Endothelial cell of umbilical vein (primary cell): Measurements from ENCODE around the gene NMT1. TPM values are rescaled to one million over a fixed set of nuclear protein-coding genes. Genes with fewer than 3 reads are reported as not detected.

Experiments used
- BruUV-seq: library from RNA; stranded (reverse); fragments of 400-500 nt; replicated peaks from 2 replicates; lab custom pipeline; 2021; lab: Mats Ljungman, UMichigan
- CTCF ChIA-PET: fragments of 300-600, 350-600 bp; sonication (Branson Sonifier 250); formaldehyde crosslinking; loops from one replicate; lab custom pipeline; 2021; ENCODE audit warnings: antibody characterized with exemption, inconsistent platforms; lab: Charles Lee
- POLR2A ChIA-PET: fragments of 300-600, 350-600 bp; sonication (Branson Sonifier 250); formaldehyde crosslinking; loops from one replicate; lab custom pipeline; 2021; ENCODE audit warnings: antibody characterized with exemption, inconsistent platforms; lab: Charles Lee
- DNase-seq: peaks from one replicate; pipeline ENCODE4 v3.0.0-alpha.2; 2011; ENCODE audit warnings: low read depth, low spot score
- FAIRE-seq: peaks from 2 replicates; lab custom pipeline; 2011; peaks lifted over from hg19 to GRCh38; lab: Jason Lieb, UNC
- H2AFZ ChIP-seq: 2 replicates; pipeline ENCODE4 v1.6.0; 2012; ENCODE audit warnings: low read depth, low read length, control low read depth, inconsistent platforms
- H3K27ac ChIP-seq: 2 replicates; pipeline ENCODE4 v1.5.1; 2011; ENCODE audit warnings: low read depth, mild to moderate bottlenecking, control low read depth, low read length, moderate library complexity; ENCODE audit not compliant: insufficient read depth
- H3K27me3 ChIP-seq, 2 experiments: 2 replicates each; pipeline versions ENCODE4 v1.6.0 to v1.6.1; 2011; ENCODE audit warnings: low read length in 2 of 2, mixed read lengths in 1 of 2; ENCODE audit not compliant: control insufficient read depth in 2 of 2, insufficient read depth in 2 of 2
- H3K36me3 ChIP-seq, 2 experiments: 2 replicates in 1 of 2; 3 replicates in 1 of 2; pipeline ENCODE4 v1.5.1; 2011; ENCODE audit warnings: low read length in 2 of 2, mild to moderate bottlenecking in 1 of 2, moderate library complexity in 1 of 2; ENCODE audit not compliant: control insufficient read depth in 2 of 2, insufficient read depth in 2 of 2; ENCODE audit errors: extremely low read depth in 1 of 2
- H3K4me1 ChIP-seq: 3 replicates; pipeline ENCODE4 v1.5.1; 2011; ENCODE audit warnings: mild to moderate bottlenecking, low read length; ENCODE audit not compliant: control insufficient read depth, insufficient read depth; ENCODE audit errors: extremely low read depth
- H3K4me2 ChIP-seq: 2 replicates; pipeline ENCODE4 v1.6.1; 2011; ENCODE audit warnings: low read length, control low read depth, mixed read lengths; ENCODE audit not compliant: insufficient read depth
- H3K4me3 ChIP-seq, 3 experiments: fragments of 200-600 bp in 1 of 3; sonication (generic), shearing (Covaris generic) in 1 of 3; replicated peaks in 1 of 3; 2 replicates each; pipeline ENCODE4 v1.5.1; 2011 to 2016; ENCODE audit warnings: control low read depth in 3 of 3, low read length in 3 of 3, mild to moderate bottlenecking in 2 of 3, inconsistent platforms in 1 of 3, low read depth in 1 of 3, moderate library complexity in 1 of 3; ENCODE audit not compliant: insufficient read depth in 1 of 3
- H3K79me2 ChIP-seq: 2 replicates; pipeline ENCODE4 v1.6.0; 2012; ENCODE audit warnings: low read length, inconsistent platforms; ENCODE audit not compliant: control insufficient read depth, insufficient read depth
- H3K9ac ChIP-seq: replicated peaks from 2 replicates; pipeline ENCODE3; 2011; ENCODE audit warnings: low read length, control low read depth; ENCODE audit not compliant: insufficient read depth; ENCODE audit errors: extremely low read depth
- H3K9me1 ChIP-seq: replicated peaks from 3 replicates; pipeline ENCODE4 v1.6.0; 2011; ENCODE audit warnings: mild to moderate bottlenecking, low read length; ENCODE audit not compliant: control insufficient read depth, insufficient read depth; ENCODE audit errors: extremely low read depth
- H3K9me3 ChIP-seq: replicated peaks from 2 replicates; pipeline ENCODE4 v1.5.1; 2012; ENCODE audit warnings: low read length, inconsistent platforms; ENCODE audit not compliant: control insufficient read depth, insufficient read depth
- H4K20me1 ChIP-seq: replicated peaks from 2 replicates; pipeline ENCODE3; 2011; ENCODE audit warnings: mild to moderate bottlenecking, low read length; ENCODE audit not compliant: control insufficient read depth, insufficient read depth; ENCODE audit errors: extremely low read depth
- EZH2 ChIP-seq: IDR thresholded peaks from 2 replicates; pipeline ENCODE4 v1.6.1; 2012; ENCODE audit warnings: borderline replicate concordance, low read depth, mild to moderate bottlenecking, moderate library complexity, low read length, inconsistent platforms; ENCODE audit not compliant: severe bottlenecking
- FOS ChIP-seq: IDR thresholded peaks from 2 replicates; pipeline ENCODE4 v1.6.1; 2011; ENCODE audit warnings: mild to moderate bottlenecking, low read length, moderate library complexity, borderline replicate concordance; ENCODE audit not compliant: insufficient read depth
- GATA2 ChIP-seq: IDR thresholded peaks from 2 replicates; pipeline ENCODE4 v1.7.0; 2011; ENCODE audit warnings: low read depth, mild to moderate bottlenecking, moderate library complexity, mixed read lengths, low read length; ENCODE audit not compliant: insufficient read length, insufficient read depth
- JUN ChIP-seq: IDR thresholded peaks from 2 replicates; pipeline ENCODE4 v1.6.1; 2011; ENCODE audit warnings: borderline replicate concordance, low read depth; ENCODE audit not compliant: insufficient read length, insufficient read depth
- MYC ChIP-seq: IDR thresholded peaks from one replicate; pipeline ENCODE4 v1.6.1; 2011; ENCODE audit warnings: mild to moderate bottlenecking, low read depth, low read length
- POLR2A ChIP-seq: IDR thresholded peaks from 2 replicates; pipeline ENCODE4 v1.6.1; 2012; ENCODE audit warnings: low read depth, mild to moderate bottlenecking, control low read depth, low read length
- POLR2AphosphoS5 ChIP-seq: IDR thresholded peaks from 2 replicates; pipeline ENCODE4 v1.6.1; 2012; ENCODE audit warnings: low read depth, mild to moderate bottlenecking, control low read depth, low read length, moderate library complexity; ENCODE audit not compliant: insufficient read depth
- dilution Hi-C: fragments of 300-500 bp; cut with MboI; formaldehyde crosslinking; loops from one replicate; pipeline ENCODE4 v1.15.0; 2019; ENCODE audit warnings: low sequenced_read_pairs; ENCODE audit not compliant: extremely low pct_ligation_motif_present
- intact Hi-C: fragments of 100-400 bp; cut with micrococcal nuclease; formaldehyde crosslinking; loops from one replicate; pipeline ENCODE4 v1.10.0; 2022
- polyA plus RNA-seq, 4 experiments: library from polyadenylated mRNA; depleted of rRNA in 3 of 4; stranded (reverse) in 3 of 4; unstranded in 1 of 4; fragments of >200 nt; gene quantifications; 2 replicates each; pipeline versions ENCODE4 v1.2.1 to v1.2.3, GENCODE V29; 2011 to 2012; ENCODE audit warnings: missing spikeins in 1 of 4
- total RNA-seq: library from RNA; stranded (reverse); gene quantifications from 2 replicates; pipeline ENCODE4 v1.2.3, GENCODE V29; 2021
- TF ChIP-seq, protein P1 (sequence below), 2 donors: IDR thresholded peaks; 1 replicate in 1 of 2; 2 replicates in 1 of 2; pipeline ENCODE4 v1.5.1; 2011; ENCODE audit warnings: low read length in 2 of 2, mild to moderate bottlenecking in 2 of 2, moderate library complexity in 2 of 2, control low read depth in 1 of 2, inconsistent platforms in 1 of 2, low read depth in 1 of 2; ENCODE audit not compliant: insufficient read depth in 1 of 2; ENCODE audit errors: extremely low read depth in 1 of 2
- TF ChIP-seq, protein P2 (sequence below): IDR thresholded peaks from 2 replicates; pipeline ENCODE4 v1.6.1; 2011; ENCODE audit not compliant: insufficient read depth, insufficient read length

The NMT1 gene
- total and polyA plus RNA-seq, 2 donors (not counting 3 experiments of a cell fraction or from before 2014, with no cell fraction given): 37.6 to 135 TPM

DNA sequence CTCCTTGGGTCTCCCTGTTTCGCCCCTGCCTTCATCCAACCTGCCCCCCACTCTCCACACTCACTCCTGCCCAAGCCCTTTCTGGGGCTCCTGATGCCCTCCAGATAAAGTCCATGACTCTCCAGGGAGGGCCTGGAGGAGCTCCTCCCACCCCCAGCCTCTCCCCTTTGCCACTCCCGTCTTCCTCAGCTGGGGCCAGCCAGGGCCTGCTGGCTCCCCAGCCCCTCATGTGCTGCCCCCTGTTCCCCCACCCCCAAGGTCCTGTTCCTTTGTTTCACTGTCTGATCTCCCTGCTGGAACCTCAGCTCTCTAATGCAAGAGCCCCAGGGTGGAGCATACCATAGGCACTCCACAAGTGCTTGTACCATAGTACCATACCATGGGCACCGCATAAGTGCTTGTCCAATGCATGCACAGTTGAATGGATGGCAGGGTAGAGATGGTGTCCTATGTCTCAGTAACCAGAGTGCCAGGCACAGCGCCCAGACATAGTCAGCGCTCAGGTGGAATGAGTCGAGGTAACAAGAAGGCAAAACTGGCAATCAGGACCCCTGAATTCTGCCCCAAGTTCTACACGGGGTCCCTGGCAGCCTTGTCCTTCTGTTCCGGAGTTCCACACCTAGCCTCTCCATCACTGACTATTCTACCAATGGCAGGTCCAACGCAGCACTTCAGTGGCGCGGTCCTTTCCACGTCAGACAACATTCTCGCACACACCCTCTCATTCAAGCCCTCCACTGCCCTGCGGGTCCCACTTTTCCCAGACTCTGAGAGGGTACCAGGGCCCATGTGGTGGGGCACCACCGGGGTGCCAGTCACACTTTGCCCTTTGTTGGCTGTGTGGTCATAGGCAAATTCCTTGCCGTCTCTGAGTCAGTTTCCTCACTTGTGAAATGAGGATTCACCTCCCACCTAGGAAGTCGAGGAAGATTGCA is 69.8 kb downstream of the NMT1 start:
- dilution Hi-C loops (no loop called here), intact Hi-C loops (no loop called here)
- CTCF ChIA-PET: interaction anchor here (0.5 to 7.2 kb wide), 7 partner anchors 11 to 211 kb away, joined by 3 to 476 read pairs (median 4); no protein-coding TSS in a partner anchor
- peak; percentile 21 for FAIRE-seq
- BruUV-seq: no TSS peak
- H3K36me3 ChIP-seq: no peaks in the 10 kb centered on the region
- no peaks in the 10 kb centered on the region for H3K9me1 ChIP-seq
- no peak for DNase-seq
- no peaks in the 10 kb centered on the region for H3K27me3 ChIP-seq
- no peak overlapping the region for H3K27ac ChIP-seq
- no peaks in the 10 kb centered on the region for H3K9me3 ChIP-seq
- POLR2A ChIA-PET: interaction anchor here (1.6 kb wide), 1 partner anchor 17 kb away, joined by 4 read pairs; the partner anchor contains the start of gene HEXIM1
- H3K4me3 ChIP-seq: no peak overlapping the region
- peak overlapping the region; percentile 55 for H3K4me2 ChIP-seq
- no peak for TF ChIP-seq POLR2AphosphoS5
- TF ChIP-seq, protein P1, sequence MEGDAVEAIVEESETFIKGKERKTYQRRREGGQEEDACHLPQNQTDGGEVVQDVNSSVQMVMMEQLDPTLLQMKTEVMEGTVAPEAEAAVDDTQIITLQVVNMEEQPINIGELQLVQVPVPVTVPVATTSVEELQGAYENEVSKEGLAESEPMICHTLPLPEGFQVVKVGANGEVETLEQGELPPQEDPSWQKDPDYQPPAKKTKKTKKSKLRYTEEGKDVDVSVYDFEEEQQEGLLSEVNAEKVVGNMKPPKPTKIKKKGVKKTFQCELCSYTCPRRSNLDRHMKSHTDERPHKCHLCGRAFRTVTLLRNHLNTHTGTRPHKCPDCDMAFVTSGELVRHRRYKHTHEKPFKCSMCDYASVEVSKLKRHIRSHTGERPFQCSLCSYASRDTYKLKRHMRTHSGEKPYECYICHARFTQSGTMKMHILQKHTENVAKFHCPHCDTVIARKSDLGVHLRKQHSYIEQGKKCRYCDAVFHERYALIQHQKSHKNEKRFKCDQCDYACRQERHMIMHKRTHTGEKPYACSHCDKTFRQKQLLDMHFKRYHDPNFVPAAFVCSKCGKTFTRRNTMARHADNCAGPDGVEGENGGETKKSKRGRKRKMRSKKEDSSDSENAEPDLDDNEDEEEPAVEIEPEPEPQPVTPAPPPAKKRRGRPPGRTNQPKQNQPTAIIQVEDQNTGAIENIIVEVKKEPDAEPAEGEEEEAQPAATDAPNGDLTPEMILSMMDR (IDR thresholded peaks at IDR 0.05; ENCODE audit: extremely low read depth in 1 of 2, insufficient read depth in 1 of 2, low read depth in 1 of 2, low read length in 2 of 2): no peak
- TF ChIP-seq GATA2: no peak
- TF ChIP-seq POLR2A: no peak
- no peak for TF ChIP-seq EZH2
- TF ChIP-seq, protein P2, sequence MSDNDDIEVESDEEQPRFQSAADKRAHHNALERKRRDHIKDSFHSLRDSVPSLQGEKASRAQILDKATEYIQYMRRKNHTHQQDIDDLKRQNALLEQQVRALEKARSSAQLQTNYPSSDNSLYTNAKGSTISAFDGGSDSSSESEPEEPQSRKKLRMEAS: no peak
- no peak for TF ChIP-seq MYC
- TF ChIP-seq FOS: no peak
- TF ChIP-seq JUN: no peak
- H3K9ac ChIP-seq: no peak overlapping the region
- H3K79me2 ChIP-seq: peaks cover 2% of the 10 kb centered on the region
- no peaks in the 10 kb centered on the region for H4K20me1 ChIP-seq
- peaks cover 30% of the 10 kb centered on the region for H3K4me1 ChIP-seq
- H2AFZ ChIP-seq: no peak overlapping the region
